H54 (cell line): ENCODE measurements around the gene FAM169A.
"Not testable (repeated sequence)": the region's sequence is repeated elsewhere in the genome, so short reads cannot be mapped to it uniquely, and the experiment has no call there.

ENCODE experiments used
- DNase-seq: peaks from one replicate; pipeline ENCODE4 v3.0.0; 2011; ENCODE audit warnings: low spot score, mixed read lengths; ENCODE audit not compliant: insufficient read length
- FAIRE-seq: peaks from 3 replicates; lab custom pipeline; 2011; peaks lifted over from hg19 to GRCh38; lab: Jason Lieb, UNC
- POLR2A ChIP-seq: IDR thresholded peaks from 2 replicates; pipeline ENCODE4 v1.6.1; 2011; ENCODE audit warnings: low read depth, mild to moderate bottlenecking, low read length

FAM169A gene

GRCh38 chr5:74877624-74878304, 11.6 kb upstream of the FAM169A start:
- no peak for FAIRE-seq
- TF ChIP-seq POLR2A = no peak
- DNase-seq = no peak

GRCh38 chr5:74875994-74876791, 10.0 kb upstream of the FAM169A start:
- no peak for TF ChIP-seq POLR2A
- DNase-seq = no peak

GRCh38 chr5:74873525-74874249, 7.5 kb upstream of the FAM169A start:
- FAIRE-seq = no peak
- DNase-seq = no peak
- TF ChIP-seq POLR2A = no peak

More at GRCh38 chr5:74875994-74876791, 10.0 kb upstream of the FAM169A start:
- no peak for FAIRE-seq

GRCh38 chr5:74870299-74871067, 4.3 kb upstream of the FAM169A start:
- TF ChIP-seq POLR2A = no peak
- DNase-seq = no peak
- FAIRE-seq = no peak

- FAIRE-seq, DNase-seq: not testable (repeated sequence)
These were observed 3.2 kb upstream of the FAM169A start for GRCh38 chr5:74869414-74869813.

GRCh38 chr5:74866596-74867162, 492 bp upstream of the FAM169A start:
- no peak for TF ChIP-seq POLR2A
- DNase-seq (no peak), FAIRE-seq (no peak)

- FAIRE-seq (no peak), DNase-seq (no peak)
- TF ChIP-seq POLR2A = no peak
These were observed 857 bp downstream of the FAM169A start for GRCh38 chr5:74865256-74865803.

GRCh38 chr5:74864823-74865222, 1.4 kb downstream of the FAM169A start:
- TF ChIP-seq POLR2A = no peak
- FAIRE-seq (no peak), DNase-seq (no peak)

GRCh38 chr5:74863726-74864125, 2.5 kb downstream of the FAM169A start:
- FAIRE-seq (no peak), DNase-seq (no peak)
- TF ChIP-seq POLR2A = no peak

GRCh38 chr5:74862221-74862620, 4.0 kb downstream of the FAM169A start:
- no peak for DNase-seq
- no peak for TF ChIP-seq POLR2A
- no peak for FAIRE-seq

GRCh38 chr5:74856975-74857374, 9.2 kb downstream of the FAM169A start:
- not testable (repeated sequence) for FAIRE-seq, DNase-seq

GRCh38 chr5:74853256-74853655, 12.9 kb downstream of the FAM169A start:
- DNase-seq = no peak
- no peak for TF ChIP-seq POLR2A
- no peak for FAIRE-seq
